NCI-H446 treated with DMSO at 0.1 percent for 48 hours (cell line): Measurements from ENCODE around the gene DNM3.
A peak's percentile ranks its signal among the peaks of the same experiment; 100 is the strongest.

Experiments
- DNase-seq: peaks from one replicate; lab custom pipeline; 2025; lab: John Stamatoyannopoulos, UW

The DNM3 gene

DNA sequence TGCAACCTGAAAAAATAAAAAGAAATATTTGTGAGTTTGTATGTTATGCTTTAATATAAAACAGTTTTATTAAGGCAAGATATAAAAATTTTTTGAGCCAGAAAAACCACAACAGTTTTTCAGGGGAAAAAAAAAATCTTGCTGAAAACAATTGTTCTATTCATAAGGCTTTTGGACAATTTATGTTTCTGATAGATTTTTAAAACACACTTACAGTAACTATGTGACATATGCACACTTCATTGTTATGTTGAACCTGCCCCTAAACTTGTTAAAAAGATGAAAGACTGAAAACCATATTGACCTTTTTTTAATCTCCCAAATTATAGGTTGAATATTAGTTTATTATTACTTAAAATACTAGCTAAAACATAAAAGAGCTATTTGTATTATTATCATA, 299.3 kb downstream of the DNM3 start:
- no peak for DNase-seq

DNA sequence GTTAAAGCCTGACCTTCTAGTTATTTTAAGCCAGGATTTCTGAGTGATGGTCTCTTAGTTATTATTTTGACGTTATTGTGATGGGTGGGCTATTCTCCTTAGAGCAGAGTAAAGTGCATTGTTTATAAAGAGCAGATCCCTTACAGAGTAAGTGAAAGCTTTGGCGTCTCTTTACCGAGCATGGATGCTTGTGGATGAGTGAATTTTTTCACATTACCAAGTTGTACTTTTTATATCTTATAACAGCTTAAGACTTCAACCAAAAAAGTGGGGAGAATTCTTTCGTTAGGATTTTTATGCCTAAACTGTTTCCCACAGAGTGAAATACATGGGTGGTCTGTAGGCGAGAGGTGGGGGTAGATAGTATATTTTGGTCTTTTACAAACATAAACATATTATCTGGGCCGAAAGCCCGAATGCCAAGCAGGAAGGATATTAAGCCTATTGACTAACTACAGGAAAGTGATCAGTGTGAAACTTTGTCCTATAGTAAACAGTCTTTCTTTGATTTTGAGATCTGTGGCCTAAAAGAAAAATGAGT, 300.1 kb downstream of the DNM3 start:
- DNase-seq: no peak

DNA sequence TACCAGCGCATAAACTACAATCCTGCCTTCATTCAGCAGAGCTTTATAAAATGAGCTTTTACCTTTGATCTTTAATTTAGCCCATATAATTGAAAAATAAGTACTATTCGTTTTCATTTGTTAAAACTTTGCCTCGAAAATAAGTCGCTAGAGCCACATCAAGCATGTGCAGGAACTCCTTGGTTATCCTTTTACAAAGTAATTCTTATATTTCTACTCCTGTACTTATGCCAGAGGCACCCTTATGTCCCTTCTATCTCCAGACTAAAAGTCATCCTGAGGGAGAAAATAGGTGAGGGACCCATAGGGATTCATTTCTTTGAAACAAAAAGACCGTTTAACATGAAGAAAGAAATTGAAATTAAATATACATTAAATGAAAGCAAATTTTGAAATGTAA, 301.0 kb downstream of the DNM3 start:
- no peak for DNase-seq

DNA sequence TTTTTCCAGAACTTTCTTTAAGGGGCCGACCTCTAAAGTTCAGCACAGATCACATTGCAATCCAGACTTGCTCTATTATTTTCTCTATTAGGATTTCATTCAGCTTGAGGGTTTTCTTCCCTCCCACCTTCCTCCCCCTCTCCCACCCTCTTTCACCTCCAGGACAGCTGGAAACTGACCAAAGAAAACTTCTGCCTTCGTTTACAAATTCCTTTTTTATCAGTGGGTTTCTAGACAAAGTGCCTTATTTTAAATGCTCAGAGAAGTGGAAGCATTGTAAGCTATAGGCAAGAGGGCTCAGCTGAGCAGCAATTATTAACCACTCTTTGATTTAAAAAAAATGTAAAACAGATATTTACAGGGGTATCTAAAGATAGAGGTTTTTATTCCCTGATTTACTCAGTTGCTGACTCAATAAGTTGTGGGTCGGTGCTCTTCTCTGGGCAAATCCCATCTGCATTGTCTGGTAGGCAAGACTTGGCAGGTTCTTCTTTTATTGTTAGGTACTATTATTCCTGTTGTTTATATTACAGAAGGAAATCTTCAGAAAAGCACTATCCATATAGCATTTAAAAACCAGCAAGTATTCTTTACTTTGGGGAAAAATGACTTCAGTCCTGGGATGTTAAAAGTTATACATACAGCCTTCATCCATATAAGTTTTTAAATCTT, 302.2 kb downstream of the DNM3 start:
- DNase-seq: no peak

DNA sequence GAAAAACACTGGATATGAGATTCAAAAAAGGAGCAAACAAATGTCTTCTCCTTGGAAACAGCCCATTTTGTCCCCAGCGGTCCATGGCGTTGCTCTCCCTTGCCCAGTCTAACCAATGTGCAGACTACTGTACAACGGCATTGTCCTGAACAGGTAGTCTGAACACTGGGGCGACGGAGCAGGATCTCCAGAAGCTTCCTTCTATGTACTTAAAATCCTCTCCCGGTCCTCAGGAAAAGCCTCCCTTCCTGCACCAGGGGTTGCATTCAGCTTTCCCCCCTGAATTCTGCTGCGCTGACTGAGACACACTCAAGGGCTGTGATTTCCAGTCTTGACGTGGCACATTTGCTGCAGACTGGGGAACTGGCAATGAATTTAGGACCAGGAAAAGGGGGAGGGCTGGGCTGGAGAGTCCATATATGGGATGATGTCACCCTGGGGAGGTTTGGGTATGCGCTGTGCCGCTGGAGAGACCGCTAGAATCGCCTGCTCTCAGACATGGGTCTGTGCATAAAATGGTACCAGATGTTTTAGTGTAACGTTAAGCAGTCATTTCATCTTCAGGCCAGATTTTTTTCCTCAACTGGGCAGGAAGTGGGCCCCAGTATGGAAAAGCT, 303.3 kb downstream of the DNM3 start:
- DNase-seq: no peak

DNA sequence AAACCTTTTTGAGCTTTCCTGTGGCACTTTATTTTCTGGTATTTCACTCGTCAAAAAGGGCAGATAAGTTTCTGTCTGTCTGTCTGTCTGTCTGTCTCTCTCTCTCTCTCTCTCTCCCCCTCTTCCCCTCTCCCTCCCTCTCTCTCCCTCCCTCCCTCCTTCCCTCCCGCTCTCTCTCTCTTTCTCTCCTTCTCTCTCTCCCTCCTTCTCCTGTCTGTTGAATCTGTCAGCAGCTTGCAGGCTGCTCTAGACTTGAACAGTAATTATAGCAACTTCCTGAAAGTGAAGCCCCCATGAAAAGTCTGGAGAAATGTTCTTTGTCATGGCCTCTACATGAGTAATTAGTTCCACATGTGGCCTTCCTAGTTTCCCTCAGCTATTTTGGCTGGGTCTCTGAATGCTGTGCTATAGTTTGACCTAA, 303.9 kb downstream of the DNM3 start:
- DNase-seq: no peak

DNA sequence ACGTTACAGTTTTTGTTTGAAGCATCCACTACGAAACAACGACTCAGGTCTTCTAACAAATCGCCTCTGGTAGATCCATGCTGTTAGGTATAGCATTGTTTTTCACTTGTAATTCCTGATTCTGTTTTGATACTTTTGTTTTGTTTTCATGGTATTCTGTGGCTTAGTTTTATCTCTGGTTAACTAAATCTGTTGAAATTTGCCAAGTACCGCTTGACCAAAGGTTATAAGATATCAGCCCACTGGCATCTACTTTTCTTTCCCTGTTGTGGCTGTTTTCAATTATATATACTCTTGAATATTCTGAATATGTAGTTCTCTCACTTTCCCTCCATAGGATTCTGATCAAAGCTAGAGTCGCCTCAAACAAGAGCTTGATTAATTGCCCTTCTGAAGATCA, 304.4 kb downstream of the DNM3 start:
- no peak for DNase-seq

DNA sequence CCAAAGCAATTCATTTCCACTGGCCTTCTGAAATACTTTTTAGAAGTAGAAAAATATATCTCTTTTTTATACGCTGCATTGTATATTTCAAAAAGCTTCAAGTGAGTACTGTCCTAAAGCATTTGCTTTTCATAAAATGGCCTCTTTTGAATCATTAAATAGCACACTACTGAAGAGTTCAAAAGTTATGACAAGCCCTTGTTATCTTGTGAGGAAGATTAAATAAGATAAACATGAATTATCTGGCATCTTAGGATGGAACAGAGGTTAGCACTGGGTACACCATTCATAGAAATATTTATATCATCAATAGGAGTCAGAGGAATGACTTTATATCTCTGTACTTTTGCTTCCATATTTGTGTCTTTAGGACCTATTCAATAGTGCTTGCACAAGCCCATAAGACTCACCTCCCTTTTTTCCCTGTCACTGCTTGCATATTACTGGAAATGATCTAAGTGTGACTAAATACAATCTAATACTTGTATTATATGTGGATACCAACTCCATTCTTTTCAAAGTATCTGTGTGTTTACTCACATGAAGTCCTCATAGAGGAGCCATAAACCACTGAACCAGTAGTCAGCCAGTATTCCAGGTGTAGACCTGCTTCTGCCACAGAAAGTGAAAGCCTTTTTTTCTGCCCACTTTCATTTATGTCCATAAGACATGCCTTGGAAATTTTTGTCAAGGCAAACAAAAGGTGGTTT, 305.0 kb downstream of the DNM3 start:
- DNase-seq: no peak

DNA sequence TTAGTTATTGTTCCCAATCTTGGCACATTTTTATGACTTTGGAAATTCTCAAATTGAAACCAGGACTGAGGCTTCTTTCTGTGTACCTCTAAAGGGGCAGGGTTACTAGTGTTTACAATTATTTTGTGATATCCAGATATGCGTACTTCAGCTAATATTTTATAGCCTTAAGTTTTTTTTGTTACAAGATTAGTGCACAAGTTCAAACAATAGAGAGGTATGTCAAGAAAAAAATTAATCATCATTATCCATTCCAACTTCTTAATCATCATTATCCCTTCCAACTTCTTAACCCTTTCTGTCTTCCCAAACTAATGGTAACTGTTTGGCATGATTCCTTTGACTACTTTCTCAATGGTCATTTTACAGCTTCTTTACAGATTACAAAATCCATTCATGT, 306.2 kb downstream of the DNM3 start:
- no peak for DNase-seq

DNA sequence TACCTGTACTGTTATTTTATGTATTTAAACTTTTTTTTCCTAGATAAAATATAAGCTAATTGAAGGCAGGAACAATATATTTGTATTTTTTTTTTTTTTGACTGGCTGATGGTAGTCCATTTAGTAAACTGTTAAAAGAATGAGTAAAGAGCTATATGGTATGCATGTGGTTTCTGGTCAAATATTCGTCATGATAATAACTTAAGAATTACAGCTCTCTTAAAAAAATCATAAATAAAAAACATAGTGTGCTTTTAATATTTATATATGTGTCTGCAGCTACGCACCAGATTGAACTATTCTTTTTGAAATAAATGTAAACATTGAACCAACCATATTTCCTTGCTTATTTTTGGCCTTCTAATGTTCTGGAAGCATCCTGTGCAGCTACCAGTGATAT, 306.9 kb downstream of the DNM3 start:
- no peak for DNase-seq

DNA sequence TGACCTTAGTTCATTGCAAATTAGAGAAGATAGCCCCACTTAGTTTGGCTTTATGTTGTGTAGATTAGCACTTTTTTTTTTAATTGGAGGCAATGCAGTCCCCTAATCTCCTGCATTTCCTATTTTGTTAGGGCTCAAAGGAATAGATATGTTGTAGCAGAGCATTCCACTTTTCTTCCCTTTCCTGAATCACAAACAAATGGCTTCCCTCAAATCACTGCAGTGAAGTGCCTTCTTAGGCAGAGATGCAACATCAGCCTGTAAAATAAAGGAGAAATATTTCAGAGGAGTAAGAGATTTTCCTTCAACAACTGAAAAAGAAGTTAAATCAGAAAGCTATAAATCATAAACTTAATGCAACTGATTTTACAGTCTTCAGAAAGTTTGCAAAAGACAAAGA, 307.4 kb downstream of the DNM3 start:
- DNase-seq: no peak

DNA sequence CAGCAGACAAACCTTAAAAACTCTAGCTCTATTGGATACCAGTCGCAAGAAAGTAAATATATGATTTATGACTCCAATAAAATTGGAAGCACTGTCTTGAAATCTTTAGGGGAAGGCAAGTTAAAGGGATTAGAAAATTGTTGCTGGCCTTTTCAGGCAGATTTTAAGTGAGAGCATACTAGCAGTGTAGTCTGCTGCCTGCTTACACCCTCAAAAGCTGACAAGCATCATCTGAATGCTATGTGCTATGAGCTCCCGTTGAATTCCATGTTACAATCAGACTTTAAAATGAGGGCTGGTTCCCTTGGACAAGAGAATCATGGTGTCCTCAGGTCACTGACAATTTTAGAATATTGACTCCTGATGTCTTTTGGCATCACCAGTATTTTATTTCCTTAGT, 308.0 kb downstream of the DNM3 start:
- DNase-seq: no peak

DNA sequence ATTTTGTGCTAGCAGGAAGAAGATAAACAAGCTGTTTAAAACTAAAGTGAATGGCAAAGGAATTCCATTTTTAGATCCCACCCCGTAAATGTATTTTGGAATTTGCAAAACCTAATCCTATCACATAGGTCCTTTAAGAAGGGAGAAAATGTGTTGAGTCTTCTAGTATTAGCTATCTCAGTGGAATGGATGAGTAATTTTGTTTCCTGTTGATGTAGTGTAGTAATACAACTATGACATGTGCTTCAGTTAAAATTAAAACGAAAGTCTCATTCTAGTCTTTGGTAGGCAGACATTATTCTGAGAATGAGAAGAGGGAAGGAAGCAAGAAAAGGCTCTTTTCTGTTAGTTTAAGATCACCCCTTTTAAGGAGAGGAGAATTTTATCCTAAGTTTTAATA, 313.3 kb downstream of the DNM3 start:
- no peak for DNase-seq

DNA sequence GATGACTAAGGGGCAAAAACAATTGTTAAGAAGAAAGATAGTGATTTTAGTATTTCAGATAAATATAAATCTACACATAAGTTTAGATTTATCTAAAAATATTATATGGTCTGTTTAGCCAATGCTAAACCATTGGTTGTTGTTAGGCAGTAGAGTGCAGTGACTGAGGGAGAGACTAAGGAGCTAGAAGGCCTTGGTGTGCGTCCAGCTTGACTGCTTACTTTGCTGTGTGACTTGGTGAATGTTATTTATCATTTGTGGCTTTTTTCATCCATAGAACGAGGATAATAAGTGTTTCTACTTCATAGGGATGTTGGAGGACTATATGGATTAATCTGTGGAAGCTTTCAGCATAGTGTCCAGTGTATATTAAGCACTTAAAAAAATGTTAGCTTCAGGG, 314.5 kb downstream of the DNM3 start:
- no peak for DNase-seq

DNA sequence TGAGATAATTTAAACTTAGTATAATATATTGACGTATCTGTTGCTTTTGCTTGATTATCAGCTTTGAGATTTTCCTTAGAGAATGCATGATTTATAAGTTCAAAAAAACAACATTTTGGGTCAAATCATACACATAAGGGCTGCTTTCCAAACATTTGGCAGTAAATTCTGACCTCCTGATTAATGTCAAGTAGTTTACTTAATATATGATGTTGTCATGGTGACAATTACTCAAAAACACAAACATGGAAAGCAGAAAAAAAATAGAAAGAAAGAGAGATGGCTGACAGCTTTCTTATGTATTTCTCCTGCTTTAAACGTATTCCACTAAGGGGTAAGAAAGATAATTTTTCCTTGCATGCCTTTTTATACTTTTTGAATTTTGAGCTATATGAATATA, 320.9 kb downstream of the DNM3 start:
- DNase-seq: peak; percentile 20

DNA sequence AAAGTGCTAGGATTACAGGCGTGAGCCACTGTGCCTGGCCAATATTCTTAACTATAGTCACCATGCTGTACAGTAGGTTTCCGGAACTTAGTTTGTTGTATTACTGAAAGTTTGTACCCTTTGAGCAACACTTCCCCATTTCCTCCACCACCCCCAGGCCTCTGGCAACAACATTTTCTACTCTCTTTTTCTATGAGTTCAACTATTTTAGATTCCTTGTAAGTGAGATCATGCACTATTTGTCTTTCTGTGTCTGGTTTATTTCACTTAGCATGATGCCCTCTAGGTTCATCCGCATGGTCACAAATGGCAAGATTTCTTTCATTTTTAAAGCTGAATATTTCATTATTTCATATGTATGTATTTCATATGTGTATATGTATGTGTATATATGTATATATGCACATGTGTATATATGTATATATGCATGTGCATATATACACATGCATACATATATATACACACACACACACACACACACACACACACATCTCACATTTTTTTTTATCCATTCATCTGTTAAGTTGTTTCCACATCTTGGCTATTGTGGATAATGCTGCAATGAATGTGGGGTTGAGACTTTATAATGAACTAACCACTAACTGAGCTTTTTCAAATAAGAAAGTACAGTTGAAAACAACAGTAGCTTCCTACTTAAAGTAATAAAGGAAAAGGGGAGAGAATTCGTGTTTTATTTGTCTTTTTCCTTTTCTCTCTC, 322.4 kb downstream of the DNM3 start:
- DNase-seq: no peak

DNA sequence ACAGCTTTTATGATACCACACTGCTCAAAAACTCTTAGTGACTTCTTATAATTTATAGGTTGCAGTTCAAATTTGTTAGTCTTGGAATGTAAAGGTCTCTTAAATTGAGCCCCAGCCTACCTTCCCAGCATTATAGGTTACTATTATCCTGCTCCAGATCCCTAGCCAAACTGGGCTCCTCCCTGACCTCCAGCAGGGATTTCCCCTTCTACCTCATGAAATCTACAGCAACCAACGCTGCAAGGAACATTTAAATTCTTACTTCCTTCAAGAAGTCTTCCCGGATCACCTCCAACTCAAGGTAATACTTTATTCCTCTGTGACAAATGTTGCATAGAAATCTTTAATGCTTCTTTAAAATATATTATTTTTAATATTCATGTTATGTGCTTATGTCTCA, 324.1 kb downstream of the DNM3 start:
- DNase-seq: no peak

DNA sequence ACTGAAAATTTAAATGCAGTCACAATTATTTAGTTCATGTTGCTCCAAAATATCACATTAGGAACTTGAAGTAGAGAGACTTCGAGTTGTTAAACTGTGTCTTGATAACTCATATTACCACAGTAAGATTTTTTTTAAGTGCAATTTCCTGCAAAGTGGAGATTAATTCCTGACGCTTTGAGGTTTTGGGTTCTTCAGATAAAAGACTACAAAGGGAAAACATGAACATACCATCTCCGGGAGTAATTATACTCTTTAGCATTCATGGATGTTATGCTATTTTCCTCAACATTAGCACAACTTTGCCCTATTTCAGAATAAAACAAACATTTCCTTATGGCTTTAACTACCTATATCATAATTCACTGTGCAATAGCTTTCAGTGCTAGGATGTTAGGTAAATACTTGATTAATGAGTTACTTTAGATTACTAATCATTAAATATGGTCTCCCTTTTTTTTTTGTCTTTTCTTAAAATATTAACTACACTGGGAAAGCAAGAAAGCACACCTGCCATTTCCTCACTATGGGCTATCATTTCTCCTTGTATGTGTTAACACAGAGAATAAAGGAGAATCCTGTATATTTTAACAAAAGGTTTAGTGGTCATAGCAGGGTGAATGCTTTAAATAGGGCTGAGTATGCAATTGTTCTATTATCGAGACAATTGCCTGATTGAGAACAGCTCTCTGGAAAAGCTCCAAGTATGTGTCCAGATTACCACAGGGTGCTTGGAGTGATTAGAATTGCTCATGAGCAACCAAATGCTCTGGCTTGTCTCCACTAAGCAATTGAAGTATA, 326.7 kb downstream of the DNM3 start:
- DNase-seq: peak; percentile 66

DNA sequence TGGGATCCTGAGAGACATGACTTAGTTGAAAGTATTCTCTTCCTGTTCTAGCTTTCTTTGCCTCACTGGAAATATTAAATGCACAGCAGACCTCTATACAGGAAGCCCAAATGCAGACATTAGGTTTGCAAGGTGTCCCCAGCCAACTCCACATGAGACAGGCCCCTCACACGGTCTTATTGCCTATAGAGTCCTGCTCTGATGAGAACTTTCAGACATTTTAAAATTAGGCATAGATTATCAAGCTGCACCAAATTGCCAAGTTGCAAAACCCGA, 327.2 kb downstream of the DNM3 start:
- no peak for DNase-seq

DNA sequence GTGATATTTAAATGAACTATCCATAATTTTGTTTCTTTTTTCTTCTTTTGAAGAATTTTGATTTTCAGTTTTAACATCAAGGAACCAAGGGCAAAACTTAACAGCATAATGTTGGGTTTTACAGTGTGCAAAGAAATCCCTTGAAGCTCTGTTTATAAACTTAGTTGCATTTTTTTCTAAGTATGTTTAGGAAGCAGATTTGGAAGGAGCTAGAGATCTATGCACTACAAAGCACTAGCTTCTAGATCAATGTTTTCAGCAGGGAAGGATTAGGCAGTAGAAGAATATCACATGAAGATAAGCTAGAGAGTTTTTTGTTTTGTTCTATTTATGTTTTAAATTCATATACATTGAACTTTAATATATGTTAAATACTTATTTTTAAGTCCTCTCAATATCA, 328.5 kb downstream of the DNM3 start:
- no peak for DNase-seq

DNA sequence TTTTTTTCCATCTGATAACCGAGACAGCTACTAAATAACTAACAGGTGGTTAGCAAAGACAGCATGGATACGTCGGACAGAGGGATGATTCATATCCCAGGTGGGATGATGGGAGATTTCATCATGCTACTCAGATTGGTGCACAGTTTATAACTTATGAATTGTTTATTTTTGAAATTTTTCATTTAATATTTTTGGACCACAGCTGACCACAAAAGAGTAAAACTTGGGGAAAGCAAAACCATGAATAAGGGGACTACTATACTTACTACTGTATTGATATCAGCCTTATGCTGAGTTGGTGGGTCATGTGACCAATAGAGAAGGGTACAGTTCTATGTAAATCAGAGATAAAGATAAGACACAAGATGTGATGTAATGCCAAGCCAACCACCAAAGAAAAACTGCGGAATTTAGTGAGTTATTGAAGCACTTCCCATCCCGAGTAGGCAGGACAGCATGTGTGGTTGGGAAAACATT, 331.1 kb downstream of the DNM3 start:
- DNase-seq: no peak

DNA sequence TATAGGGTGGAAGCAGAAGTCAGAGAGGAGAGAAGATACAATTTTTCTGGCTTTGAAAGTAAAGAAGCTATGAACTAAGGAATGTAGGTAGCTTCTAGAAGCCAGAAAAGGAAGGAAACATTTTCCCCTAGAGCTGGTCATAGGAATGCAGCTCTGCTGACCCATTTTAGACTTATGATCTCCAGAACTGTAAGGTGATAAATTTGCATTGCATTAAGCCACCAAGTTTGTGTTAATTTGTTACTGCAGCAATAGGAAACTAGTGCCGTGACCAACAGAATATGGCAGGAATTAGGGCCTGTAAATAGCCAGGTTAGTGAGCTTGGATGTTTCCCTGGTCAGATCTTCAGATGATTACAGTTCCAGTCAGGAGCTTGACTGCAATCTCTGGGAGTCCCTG, 334.9 kb downstream of the DNM3 start:
- no peak for DNase-seq
